Mesendoderm (in vitro differentiated cells): Measurements from ENCODE around the gene CORO1C.

Experiments used
- DNase-seq: peaks from one replicate; pipeline ENCODE4 v3.0.0; 2013
- H2AK5ac ChIP-seq: 2 replicates; pipeline ENCODE4 v1.6.1; 2013; ENCODE audit warnings: low read length, inconsistent platforms
- H2BK120ac ChIP-seq: 2 replicates; pipeline ENCODE4 v1.6.1; 2013; ENCODE audit warnings: low read depth, mild to moderate bottlenecking, low read length, moderate library complexity, mixed read lengths
- H2BK15ac ChIP-seq: replicated peaks from 2 replicates; pipeline ENCODE4 v1.6.1; 2013; ENCODE audit warnings: low read depth, mild to moderate bottlenecking, moderate library complexity
- H2BK5ac ChIP-seq: 2 replicates; pipeline ENCODE4 v1.6.1; 2013; ENCODE audit warnings: low read length, inconsistent platforms
- H3K18ac ChIP-seq: 2 replicates; pipeline ENCODE4 v1.6.1; 2013; ENCODE audit warnings: mild to moderate bottlenecking, low read length, mixed read lengths
- H3K23ac ChIP-seq: one replicate; pipeline ENCODE4 v1.6.1; 2013; ENCODE audit warnings: low read length
- H3K27ac ChIP-seq: 2 replicates; pipeline ENCODE4 v1.5.1; 2013; ENCODE audit warnings: low read depth, mild to moderate bottlenecking, inconsistent platforms, low read length, moderate library complexity
- H3K27me3 ChIP-seq: 2 replicates; pipeline ENCODE4 v1.6.1; 2013; ENCODE audit warnings: low read length, control low read depth, mild to moderate bottlenecking, inconsistent platforms; ENCODE audit not compliant: insufficient read depth, poor library complexity
- H3K36me3 ChIP-seq: 2 replicates; pipeline ENCODE4 v1.6.1; 2013; ENCODE audit warnings: low read length, inconsistent platforms; ENCODE audit not compliant: control insufficient read depth, insufficient read depth
- H3K4ac ChIP-seq: one replicate; pipeline ENCODE4 v1.6.1; 2013; ENCODE audit warnings: low read depth, mild to moderate bottlenecking, low read length, moderate library complexity
- H3K4me1 ChIP-seq: 2 replicates; pipeline ENCODE4 v1.6.1; 2013; ENCODE audit warnings: low read depth, low read length, inconsistent platforms; ENCODE audit not compliant: control insufficient read depth
- H3K4me2 ChIP-seq: 2 replicates; pipeline ENCODE4 v1.6.1; 2013; ENCODE audit warnings: low read length
- H3K4me3 ChIP-seq: 2 replicates; pipeline ENCODE4 v1.5.1; 2013; ENCODE audit warnings: mild to moderate bottlenecking, low read length
- H3K56ac ChIP-seq: one replicate; pipeline ENCODE4 v1.6.1; 2013; ENCODE audit warnings: low read length
- H3K79me1 ChIP-seq: 2 replicates; pipeline ENCODE4 v1.6.1; 2013; ENCODE audit warnings: low read length, inconsistent platforms
- H3K79me2 ChIP-seq: 2 replicates; pipeline ENCODE4 v1.6.1; 2013; ENCODE audit warnings: mild to moderate bottlenecking, low read length; ENCODE audit not compliant: control insufficient read depth, insufficient read depth
- H3K9ac ChIP-seq: 2 replicates; pipeline ENCODE4 v1.6.1; 2013; ENCODE audit warnings: low read length, inconsistent platforms
- H4K5ac ChIP-seq: one replicate; pipeline ENCODE4 v1.6.1; 2013; ENCODE audit warnings: low read length
- H4K8ac ChIP-seq: one replicate; pipeline ENCODE4 v1.6.1; 2013; ENCODE audit warnings: low read depth, mild to moderate bottlenecking, control low read depth, low read length, moderate library complexity
- WGBS: extraction: QIAGEN DNeasy Blood & Tissue Kit; methylation state at CpG from one replicate; pipeline ENCODE4 v1.1.7; 2013; ENCODE audit warnings: low lambda C conversion rate, missing lambda C conversion rate; ENCODE audit not compliant: insufficient coverage; ENCODE audit errors: extremely low coverage; 5-methylcytosine and 5-hydroxymethylcytosine counted together

CORO1C gene

GRCh38 chr12:108731866-108732461, 646 bp upstream of the CORO1C start:
- Histone ChIP-seq H3K27ac (peak overlapping the region; percentile 97), H4K8ac (no peak overlapping the region), H3K4me1 (peaks cover 2% of the 10 kb centered on the region), H2AK5ac (no peak overlapping the region), H3K4ac (no peak overlapping the region), H3K36me3 (no peaks in the 10 kb centered on the region), H4K5ac (no peak overlapping the region), H3K23ac (no peak overlapping the region), H3K79me1 (peaks cover 5% of the 10 kb centered on the region), H3K4me3 (peak overlapping the region; percentile 81), H3K56ac (peak overlapping the region; percentile 93), H3K79me2 (peaks cover 27% of the 10 kb centered on the region), H2BK120ac (no peak overlapping the region), H3K27me3 (no peaks in the 10 kb centered on the region), H3K9ac (peak overlapping the region; percentile 87), H3K4me2 (peak overlapping the region; percentile 88), H2BK15ac (no peak overlapping the region), H2BK5ac (peak overlapping the region; percentile 64), H3K18ac (peak overlapping the region; percentile 12)
- WGBS: no CpG with 5 or more reads among the region's 34 CpGs
- DNase-seq: peak; percentile 99

- Histone ChIP-seq H3K4me2 (peak overlapping the region; percentile 97), H3K4me3 (peak overlapping the region; percentile 85), H3K18ac (peak overlapping the region; percentile 90), H2BK120ac (peak overlapping the region; percentile 21), H4K8ac (no peak overlapping the region), H2BK15ac (no peak overlapping the region), H3K56ac (peak overlapping the region; percentile 98), H4K5ac (no peak overlapping the region), H3K23ac (peak overlapping the region; percentile 91), H3K9ac (peak overlapping the region; percentile 91), H2BK5ac (peak overlapping the region; percentile 35), H3K36me3 (no peaks in the 10 kb centered on the region), H3K4me1 (peaks cover 2% of the 10 kb centered on the region), H3K27ac (peak overlapping the region; percentile 97), H3K4ac (peak overlapping the region; percentile 49), H3K27me3 (no peaks in the 10 kb centered on the region), H3K79me1 (peaks cover 8% of the 10 kb centered on the region), H2AK5ac (no peak overlapping the region), H3K79me2 (peaks cover 38% of the 10 kb centered on the region)
- no CpG with 5 or more reads among the region's 45 CpGs for WGBS
- DNase-seq: peak; percentile 93
Observed at GRCh38 chr12:108730365-108731104, 783 bp downstream of the CORO1C start.

- peak overlapping the region; percentile 91 for H3K9ac ChIP-seq
- no peak overlapping the region for H2BK15ac ChIP-seq
- no peak overlapping the region for H3K18ac ChIP-seq
- no peaks in the 10 kb centered on the region for H3K36me3 ChIP-seq
- peak overlapping the region; percentile 97 for H3K4me2 ChIP-seq
- H2AK5ac ChIP-seq: no peak overlapping the region
- H3K79me1 ChIP-seq: peaks cover 12% of the 10 kb centered on the region
- DNase-seq: no peak
- H4K8ac ChIP-seq: no peak overlapping the region
- WGBS: 100% methylated on average over 1 of the region's 15 CpGs
- H3K23ac ChIP-seq: no peak overlapping the region
- no peaks in the 10 kb centered on the region for H3K27me3 ChIP-seq
- H2BK120ac ChIP-seq: no peak overlapping the region
- H3K4me1 ChIP-seq: peaks cover 4% of the 10 kb centered on the region
- peaks cover 45% of the 10 kb centered on the region for H3K79me2 ChIP-seq
- peak overlapping the region; percentile 85 for H3K4me3 ChIP-seq
- peak overlapping the region; percentile 98 for H3K56ac ChIP-seq
- H2BK5ac ChIP-seq: peak overlapping the region; percentile 51
- H3K27ac ChIP-seq: peak overlapping the region; percentile 97
- H3K4ac ChIP-seq: no peak overlapping the region
- no peak overlapping the region for H4K5ac ChIP-seq
Observed at GRCh38 chr12:108729612-108730364, 1.5 kb downstream of the CORO1C start.

GRCh38 chr12:108728820-108729611, 2.3 kb downstream of the CORO1C start:
- no peak overlapping the region for H2AK5ac ChIP-seq
- WGBS: no CpG with 5 or more reads among the region's 9 CpGs
- peaks cover 4% of the 10 kb centered on the region for H3K4me1 ChIP-seq
- no peaks in the 10 kb centered on the region for H3K36me3 ChIP-seq
- H3K23ac ChIP-seq: no peak overlapping the region
- H3K9ac ChIP-seq: peak overlapping the region; percentile 29
- H4K5ac ChIP-seq: no peak overlapping the region
- no peak overlapping the region for H2BK5ac ChIP-seq
- no peak overlapping the region for H3K4me2 ChIP-seq
- H3K79me2 ChIP-seq: peaks cover 51% of the 10 kb centered on the region
- peaks cover 15% of the 10 kb centered on the region for H3K79me1 ChIP-seq
- H3K4me3 ChIP-seq: no peak overlapping the region
- DNase-seq: no peak
- no peak overlapping the region for H3K4ac ChIP-seq
- H4K8ac ChIP-seq: no peak overlapping the region
- no peak overlapping the region for H3K27ac ChIP-seq
- H3K18ac ChIP-seq: no peak overlapping the region
- no peak overlapping the region for H2BK15ac ChIP-seq
- H3K56ac ChIP-seq: no peak overlapping the region
- no peak overlapping the region for H2BK120ac ChIP-seq
- H3K27me3 ChIP-seq: no peaks in the 10 kb centered on the region

- Histone ChIP-seq H3K27me3 (no peaks in the 10 kb centered on the region), H3K18ac (no peak overlapping the region), H3K4me1 (peaks cover 4% of the 10 kb centered on the region), H3K36me3 (no peaks in the 10 kb centered on the region), H2AK5ac (no peak overlapping the region), H4K5ac (no peak overlapping the region), H3K27ac (no peak overlapping the region), H3K79me2 (peaks cover 59% of the 10 kb centered on the region), H4K8ac (no peak overlapping the region), H2BK5ac (no peak overlapping the region), H3K4ac (no peak overlapping the region), H3K4me2 (no peak overlapping the region), H3K79me1 (peaks cover 18% of the 10 kb centered on the region), H3K4me3 (no peak overlapping the region), H3K9ac (no peak overlapping the region), H3K56ac (no peak overlapping the region), H2BK15ac (no peak overlapping the region), H2BK120ac (no peak overlapping the region), H3K23ac (no peak overlapping the region)
- WGBS: no CpG with 5 or more reads among the region's 7 CpGs
- DNase-seq: no peak
Observed at GRCh38 chr12:108727868-108728735, 3.2 kb downstream of the CORO1C start.
